WTC11 (cell line): ENCODE measurements around the gene PHLDB2. TPM values are rescaled to one million over a fixed set of nuclear protein-coding genes. Genes with fewer than 3 reads are reported as not detected.

Experiments
- ATAC-seq: fragments of 200-7000 bp; cut with Tn5 transposase; 2 replicates; pipeline ENCODE4 v1.10.0; 2021; ENCODE audit warnings: mild to moderate bottlenecking, moderate library complexity
- CTCF ChIA-PET: fragments of 300-600 bp; sonication (Branson Sonifier 250); formaldehyde crosslinking; loops from one replicate; lab custom pipeline; 2021; ENCODE audit warnings: antibody characterized with exemption; lab: Charles Lee
- POLR2A ChIA-PET: fragments of 350-600 bp; sonication (Branson Sonifier 250); formaldehyde crosslinking; loops from one replicate; lab custom pipeline; 2021; ENCODE audit warnings: antibody characterized with exemption; lab: Charles Lee
- DNase-seq: peaks from one replicate; pipeline ENCODE4 v3.0.0; 2021; ENCODE audit warnings: low spot score
- H3K27ac Mint-ChIP-seq: 2 replicates; pipeline ENCODE4 v1.8.0; 2021; ENCODE audit warnings: mixed read lengths
- H3K27me3 Mint-ChIP-seq: 2 replicates; pipeline ENCODE4 v1.8.0; 2021; ENCODE audit warnings: low read depth, mild to moderate bottlenecking, moderate library complexity, mixed read lengths
- H3K36me3 Mint-ChIP-seq: 2 replicates; pipeline ENCODE4 v1.8.0; 2021; ENCODE audit warnings: mixed read lengths
- H3K4me1 Mint-ChIP-seq: 2 replicates; pipeline ENCODE4 v1.8.0; 2022; ENCODE audit warnings: mixed read lengths
- H3K4me3 Mint-ChIP-seq: 2 replicates; pipeline ENCODE4 v1.8.0; 2021; ENCODE audit warnings: mild to moderate bottlenecking, moderate library complexity, mixed read lengths
- H3K9me3 Mint-ChIP-seq: 2 replicates; pipeline ENCODE4 v1.8.0; 2021; ENCODE audit warnings: mixed read lengths
- CREB1 ChIP-seq: sonication (generic); formaldehyde crosslinking; IDR thresholded peaks from 2 replicates; pipeline ENCODE4 v1.8.0; 2023; ENCODE audit warnings: mild to moderate bottlenecking, missing genetic modification reagents
- CREM ChIP-seq: sonication (generic); formaldehyde crosslinking; IDR thresholded peaks from 2 replicates; pipeline ENCODE4 v1.8.1; 2022; ENCODE audit warnings: mild to moderate bottlenecking, missing genetic modification reagents, moderate library complexity
- E2F4 ChIP-seq: sonication (generic); formaldehyde crosslinking; IDR thresholded peaks from 2 replicates; pipeline ENCODE4 v1.8.1; 2022; ENCODE audit warnings: low read depth, mild to moderate bottlenecking, moderate library complexity, missing genetic modification reagents, borderline replicate concordance
- FOXJ3 ChIP-seq: sonication (generic); formaldehyde crosslinking; IDR thresholded peaks from 2 replicates; pipeline ENCODE4 v1.9.0; 2021; ENCODE audit warnings: missing genetic modification reagents, mild to moderate bottlenecking, borderline replicate concordance
- GABPB1 ChIP-seq: sonication (generic); formaldehyde crosslinking; IDR thresholded peaks from 2 replicates; pipeline ENCODE4 v1.8.1; 2023; ENCODE audit warnings: mild to moderate bottlenecking, missing genetic modification reagents
- GTF2I ChIP-seq: fragments of 250-450 bp; sonication (Bioruptor Pico); conservative IDR thresholded peaks from 2 replicates; pipeline ENCODE4 v1.4.0; 2021; ENCODE audit warnings: mild to moderate bottlenecking
- HMGA2 ChIP-seq: fragments of 250-450 bp; sonication (Bioruptor Pico); IDR thresholded peaks from 2 replicates; pipeline ENCODE4 v1.4.0; 2021; ENCODE audit warnings: mild to moderate bottlenecking, moderate library complexity
- IRF2 ChIP-seq: sonication (generic); formaldehyde crosslinking; IDR thresholded peaks from 2 replicates; pipeline ENCODE4 v1.8.0; 2022; ENCODE audit warnings: low read depth, missing genetic modification reagents, borderline replicate concordance
- MAX ChIP-seq: sonication (generic); formaldehyde crosslinking; IDR thresholded peaks from 2 replicates; pipeline ENCODE4 v1.8.0; 2022; ENCODE audit warnings: mild to moderate bottlenecking, missing genetic modification reagents
- SP1 ChIP-seq: sonication (generic); formaldehyde crosslinking; conservative IDR thresholded peaks from 2 replicates; pipeline ENCODE4 v1.8.1; 2022; ENCODE audit warnings: missing genetic modification reagents
- TEAD4 ChIP-seq: sonication (generic); formaldehyde crosslinking; IDR thresholded peaks from 2 replicates; pipeline ENCODE4 v1.8.0; 2022; ENCODE audit warnings: mild to moderate bottlenecking, missing genetic modification reagents
- ZBTB21 ChIP-seq: sonication (generic); formaldehyde crosslinking; IDR thresholded peaks from 2 replicates; pipeline ENCODE4 v1.8.1; 2023; ENCODE audit warnings: mild to moderate bottlenecking, missing genetic modification reagents, borderline replicate concordance
- ZNF219 ChIP-seq: sonication (generic); formaldehyde crosslinking; IDR thresholded peaks from 2 replicates; pipeline ENCODE4 v1.8.0; 2023; ENCODE audit warnings: missing genetic modification reagents, mild to moderate bottlenecking, borderline replicate concordance
- ZNF232 ChIP-seq: sonication (generic); formaldehyde crosslinking; IDR thresholded peaks from 2 replicates; pipeline ENCODE4 v1.8.0; 2022; ENCODE audit warnings: mild to moderate bottlenecking, missing genetic modification reagents
- ZNF263 ChIP-seq: sonication (generic); formaldehyde crosslinking; IDR thresholded peaks from 2 replicates; pipeline ENCODE4 v1.8.1; 2022; ENCODE audit warnings: low read depth, mild to moderate bottlenecking, moderate library complexity, missing genetic modification reagents
- ZNF416 ChIP-seq: fragments of 250-450 bp; sonication (Bioruptor Pico); IDR thresholded peaks from 2 replicates; pipeline ENCODE4 v1.9.0; 2021; ENCODE audit warnings: mild to moderate bottlenecking, inconsistent platforms
- total RNA-seq: library from RNA; stranded (reverse); gene quantifications from 3 replicates; pipeline ENCODE4 v1.2.3, GENCODE V29; 2021
- TF ChIP-seq, protein P1 (sequence below): sonication (generic); formaldehyde crosslinking; IDR thresholded peaks from 2 replicates; pipeline ENCODE4 v1.8.1; 2023; ENCODE audit warnings: mild to moderate bottlenecking, missing genetic modification reagents, moderate library complexity
- TF ChIP-seq, protein P2 (sequence below): fragments of 250-450 bp; sonication (Bioruptor Pico); IDR thresholded peaks from 2 replicates; pipeline ENCODE4 v1.9.0; 2021; ENCODE audit warnings: moderate library complexity, mild to moderate bottlenecking, inconsistent platforms, borderline replicate concordance
- TF ChIP-seq, protein P3 (sequence below): sonication (generic); formaldehyde crosslinking; IDR thresholded peaks from 2 replicates; pipeline ENCODE4 v1.8.0; 2022; ENCODE audit warnings: mild to moderate bottlenecking, missing genetic modification reagents

The PHLDB2 gene
- total RNA-seq, 1 experiment from 2014 or later: 40.3 TPM

DNA sequence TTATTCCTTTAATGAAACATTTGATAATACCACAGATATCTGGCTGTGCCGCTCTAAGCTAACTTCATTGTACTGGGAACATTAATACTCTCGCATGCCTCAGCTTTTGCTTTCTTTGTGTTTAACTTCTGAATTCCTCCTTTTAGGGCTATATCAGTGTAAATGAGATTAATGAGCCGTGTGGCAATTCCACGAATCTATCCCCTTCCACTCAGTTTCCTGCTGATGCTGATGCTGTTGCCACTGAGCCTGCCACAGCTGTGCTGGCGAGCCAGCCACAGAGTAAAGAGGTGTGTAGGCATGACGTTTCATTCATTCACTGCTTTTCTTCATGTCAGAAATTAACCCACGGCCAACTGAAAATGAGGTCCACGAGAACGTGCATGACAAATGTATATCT lies 89.7 kb downstream of the PHLDB2 start (continued):
- no peak for TF ChIP-seq E2F4 (CRISPR knock-in tag)
- no peak for TF ChIP-seq SP1 (CRISPR knock-in tag)
- no peak for TF ChIP-seq ZNF263 (CRISPR knock-in tag)
- TF ChIP-seq ZNF219: no peak
- no peak for TF ChIP-seq HMGA2 (CRISPR knock-in tag)
- no peak for TF ChIP-seq IRF2 (CRISPR knock-in tag)
- no peak for TF ChIP-seq MAX
- TF ChIP-seq FOXJ3: no peak
- TF ChIP-seq, protein P1, sequence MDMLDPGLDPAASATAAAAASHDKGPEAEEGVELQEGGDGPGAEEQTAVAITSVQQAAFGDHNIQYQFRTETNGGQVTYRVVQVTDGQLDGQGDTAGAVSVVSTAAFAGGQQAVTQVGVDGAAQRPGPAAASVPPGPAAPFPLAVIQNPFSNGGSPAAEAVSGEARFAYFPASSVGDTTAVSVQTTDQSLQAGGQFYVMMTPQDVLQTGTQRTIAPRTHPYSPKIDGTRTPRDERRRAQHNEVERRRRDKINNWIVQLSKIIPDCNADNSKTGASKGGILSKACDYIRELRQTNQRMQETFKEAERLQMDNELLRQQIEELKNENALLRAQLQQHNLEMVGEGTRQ (CRISPR knock-in tag): no peak
- TF ChIP-seq GABPB1 (CRISPR knock-in tag): no peak
- TF ChIP-seq ZNF232 (CRISPR knock-in tag): no peak

DNA sequence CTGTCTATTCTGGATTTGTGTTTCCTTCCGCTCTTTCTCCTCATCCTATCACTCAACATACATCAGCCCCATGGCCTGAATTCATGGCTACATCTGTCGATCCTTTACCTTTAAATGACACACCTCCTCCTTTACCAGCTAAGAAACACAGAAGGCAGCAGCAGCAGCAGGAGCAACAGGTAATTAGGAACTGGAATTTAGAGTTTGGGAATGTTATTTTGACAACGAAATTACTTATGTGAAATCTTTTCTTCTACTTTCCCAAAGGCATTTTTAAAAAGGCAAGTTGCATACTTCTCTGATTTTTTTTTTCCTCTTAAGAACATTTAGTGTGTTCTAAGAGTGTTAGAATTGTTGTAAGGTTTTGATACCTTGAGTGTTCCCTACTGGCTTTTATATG lies 90.6 kb downstream of the PHLDB2 start:
- Mint-ChIP-seq H3K4me3 (no peak overlapping the region), H3K9me3 (no peaks in the 10 kb centered on the region), H3K4me1 (peaks cover 20% of the 10 kb centered on the region), H3K27ac (no peak overlapping the region), H3K27me3 (no peaks in the 10 kb centered on the region), H3K36me3 (0 out of 2 replicates have a peak, but pooled peaks cover 2% of the 10 kb centered on the region)
- TF ChIP-seq GTF2I (CRISPR knock-in tag) (no peak), TEAD4 (CRISPR knock-in tag) (no peak), CREB1 (no peak)
- TF ChIP-seq, protein P2, sequence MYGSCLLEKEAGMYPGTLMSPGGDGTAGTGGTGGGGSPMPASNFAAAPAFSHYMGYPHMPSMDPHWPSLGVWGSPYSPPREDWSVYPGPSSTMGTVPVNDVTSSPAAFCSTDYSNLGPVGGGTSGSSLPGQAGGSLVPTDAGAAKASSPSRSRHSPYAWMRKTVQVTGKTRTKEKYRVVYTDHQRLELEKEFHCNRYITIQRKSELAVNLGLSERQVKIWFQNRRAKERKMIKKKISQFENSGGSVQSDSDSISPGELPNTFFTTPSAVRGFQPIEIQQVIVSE (CRISPR knock-in tag): no peak
- TF ChIP-seq, protein P3, sequence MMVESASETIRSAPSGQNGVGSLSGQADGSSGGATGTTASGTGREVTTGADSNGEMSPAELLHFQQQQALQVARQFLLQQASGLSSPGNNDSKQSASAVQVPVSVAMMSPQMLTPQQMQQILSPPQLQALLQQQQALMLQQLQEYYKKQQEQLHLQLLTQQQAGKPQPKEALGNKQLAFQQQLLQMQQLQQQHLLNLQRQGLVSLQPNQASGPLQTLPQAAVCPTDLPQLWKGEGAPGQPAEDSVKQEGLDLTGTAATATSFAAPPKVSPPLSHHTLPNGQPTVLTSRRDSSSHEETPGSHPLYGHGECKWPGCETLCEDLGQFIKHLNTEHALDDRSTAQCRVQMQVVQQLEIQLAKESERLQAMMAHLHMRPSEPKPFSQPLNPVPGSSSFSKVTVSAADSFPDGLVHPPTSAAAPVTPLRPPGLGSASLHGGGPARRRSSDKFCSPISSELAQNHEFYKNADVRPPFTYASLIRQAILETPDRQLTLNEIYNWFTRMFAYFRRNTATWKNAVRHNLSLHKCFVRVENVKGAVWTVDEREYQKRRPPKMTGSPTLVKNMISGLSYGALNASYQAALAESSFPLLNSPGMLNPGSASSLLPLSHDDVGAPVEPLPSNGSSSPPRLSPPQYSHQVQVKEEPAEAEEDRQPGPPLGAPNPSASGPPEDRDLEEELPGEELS (CRISPR knock-in tag): no peak
- ChIA-PET POLR2A (no interaction called here), CTCF (interaction anchor here (1.3 kb wide), 1 partner anchor 16 kb away, joined by 4 read pairs; no protein-coding TSS in a partner anchor)
- DNase-seq (no peak), ATAC-seq (no peak)

- DNase-seq (no peak), ATAC-seq (no peak)
- TF ChIP-seq, protein P2 (CRISPR knock-in tag): no peak
- TF ChIP-seq CREM (CRISPR knock-in tag) (no peak), ZNF416 (no peak), ZBTB21 (CRISPR knock-in tag) (no peak)
- peaks cover 21% of the 10 kb centered on the region for H3K4me1 Mint-ChIP-seq
- H3K27ac Mint-ChIP-seq: no peak overlapping the region
- no peak overlapping the region for H3K4me3 Mint-ChIP-seq
- CTCF ChIA-PET: interaction anchor here (1.0 kb wide), 1 partner anchor 63 kb away, joined by 5 read pairs; no protein-coding TSS in a partner anchor
- POLR2A ChIA-PET: no interaction called here
- peaks cover 6% of the 10 kb centered on the region for H3K27me3 Mint-ChIP-seq
- H3K9me3 Mint-ChIP-seq: no peaks in the 10 kb centered on the region
- H3K36me3 Mint-ChIP-seq: no peaks in the 10 kb centered on the region; the same call in 1 of the 2 replicates
Measured at GRCh38 chr3:111951032-111951431, 92.0 kb downstream of the PHLDB2 start.
